Muscle of leg (tissue), 11 donors: ENCODE results near the gene NFIB. TPM values are rescaled to one million over a fixed set of nuclear protein-coding genes. Genes with fewer than 3 reads are reported as not detected.

Experiments used
- DNase-seq: peaks from one replicate; pipeline ENCODE4 v3.0.0; 2013
- H3K27ac ChIP-seq: one replicate; pipeline ENCODE4 v1.5.1; 2013; ENCODE audit warnings: mild to moderate bottlenecking, low read length, control low read depth
- H3K27me3 ChIP-seq: one replicate; pipeline ENCODE4 v1.6.1; 2013; ENCODE audit warnings: low read length; ENCODE audit not compliant: control insufficient read depth, insufficient read depth
- H3K36me3 ChIP-seq: one replicate; pipeline ENCODE4 v1.6.1; 2013; ENCODE audit warnings: low read length; ENCODE audit not compliant: control insufficient read depth, insufficient read depth
- H3K4me1 ChIP-seq: one replicate; pipeline ENCODE4 v1.6.1; 2013; ENCODE audit warnings: low read length; ENCODE audit not compliant: control insufficient read depth, insufficient read depth
- H3K4me3 ChIP-seq: one replicate; pipeline ENCODE4 v1.5.1; 2013; ENCODE audit warnings: low read length, control low read depth
- H3K9me3 ChIP-seq: replicated peaks from 2 replicates; pipeline ENCODE4 v1.6.1; 2013; ENCODE audit warnings: low read depth, low read length; ENCODE audit not compliant: control insufficient read depth
- WGBS: methylation state at CpG from one replicate; pipeline ENCODE4 v1.1.5; 2013; ENCODE audit warnings: missing lambda C conversion rate; ENCODE audit not compliant: insufficient coverage; 5-methylcytosine and 5-hydroxymethylcytosine counted together
- polyA plus RNA-seq, 8 donors: library from polyadenylated mRNA; unstranded; fragments of 120-200 nt; gene quantifications; one replicate each; pipeline versions ENCODE4 v1.2.1 to v1.2.3, GENCODE V29; 2013; ENCODE audit warnings: inconsistent platforms in 1 of 8, low replicate concordance in 1 of 8; ENCODE audit not compliant: insufficient read length in 8 of 8, insufficient read depth in 1 of 8
- total RNA-seq: library from RNA; stranded (reverse); fragments of 120-200 nt; gene quantifications from one replicate; pipeline ENCODE4 v1.2.4, GENCODE V29; 2013

NFIB gene
- total and polyA plus RNA-seq, 9 donors, result 63.7 to 119 (median 85.8) TPM

DNA sequence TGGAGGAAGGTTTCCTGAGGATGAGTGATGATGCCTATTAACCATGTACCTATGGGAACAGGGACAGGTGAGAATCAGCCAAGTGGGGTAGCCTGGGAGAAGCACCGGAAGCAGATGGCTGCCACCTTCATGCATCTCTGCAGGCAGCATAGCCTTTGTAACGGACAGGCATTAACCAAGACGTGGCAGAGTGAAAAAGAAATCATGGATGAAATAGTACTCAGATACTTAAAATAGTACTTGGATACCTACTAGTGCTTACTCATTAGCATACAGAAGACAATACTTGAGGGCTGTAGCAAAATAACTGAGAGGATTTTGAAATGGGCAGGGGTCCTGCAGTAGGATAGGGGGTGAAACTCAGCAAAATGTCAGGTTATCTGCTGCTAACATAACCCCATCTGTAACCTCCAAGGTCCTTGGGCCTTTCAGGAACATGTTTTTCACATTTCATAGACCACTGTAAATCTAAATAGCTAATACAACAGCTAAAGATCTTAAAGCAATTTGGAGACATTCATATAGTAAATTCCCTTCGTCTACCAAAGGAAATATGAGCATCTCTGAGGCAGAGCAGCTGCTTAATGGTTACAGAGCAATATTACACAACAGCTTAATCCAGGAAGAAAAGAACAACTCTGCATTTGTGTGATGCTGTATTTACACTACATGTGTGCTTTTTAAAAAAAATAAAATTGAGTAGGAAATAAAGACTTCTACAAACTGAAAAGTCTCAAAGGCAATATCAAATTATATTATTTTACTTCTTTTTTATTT, 154.3 kb downstream of the NFIB start:
- Histone ChIP-seq H3K4me1 (peaks cover 8% of the 10 kb centered on the region), H3K27ac (peak overlapping the region; percentile 15), H3K9me3 (no peaks in the 10 kb centered on the region), H3K27me3 (no peaks in the 10 kb centered on the region), H3K4me3 (no peak overlapping the region), H3K36me3 (peaks cover 6% of the 10 kb centered on the region)
- peak; percentile 74 for DNase-seq
- WGBS, result 100% methylated on average over 1 of the region's 4 CpGs

DNA sequence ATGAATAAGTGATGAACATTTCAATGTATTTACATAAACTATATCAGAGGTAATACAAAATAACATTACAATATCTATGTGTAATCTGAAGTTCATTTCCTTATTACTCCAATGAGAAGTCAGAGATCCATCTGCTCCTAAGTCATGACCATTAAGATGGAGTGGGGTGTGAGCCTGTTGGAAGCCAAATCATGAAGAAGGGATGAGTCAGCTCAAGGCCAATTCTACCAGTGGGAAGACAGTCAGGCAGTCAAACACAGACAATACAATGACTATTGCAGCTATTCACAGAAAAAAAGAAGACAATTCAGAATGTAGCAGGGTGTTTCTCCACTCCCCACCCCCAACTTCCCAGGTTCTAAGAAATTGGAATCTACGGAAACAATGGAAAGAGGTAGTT, 155.0 kb downstream of the NFIB start:
- H3K4me1 ChIP-seq, result peaks cover 8% of the 10 kb centered on the region
- no peak for DNase-seq
- H3K36me3 ChIP-seq, result peaks cover 11% of the 10 kb centered on the region
- no CpG with 5 or more reads among the region's 1 CpG for WGBS
- no peaks in the 10 kb centered on the region for H3K27me3 ChIP-seq
- no peak overlapping the region for H3K27ac ChIP-seq
- H3K9me3 ChIP-seq, result no peaks in the 10 kb centered on the region
- H3K4me3 ChIP-seq, result no peak overlapping the region

DNA sequence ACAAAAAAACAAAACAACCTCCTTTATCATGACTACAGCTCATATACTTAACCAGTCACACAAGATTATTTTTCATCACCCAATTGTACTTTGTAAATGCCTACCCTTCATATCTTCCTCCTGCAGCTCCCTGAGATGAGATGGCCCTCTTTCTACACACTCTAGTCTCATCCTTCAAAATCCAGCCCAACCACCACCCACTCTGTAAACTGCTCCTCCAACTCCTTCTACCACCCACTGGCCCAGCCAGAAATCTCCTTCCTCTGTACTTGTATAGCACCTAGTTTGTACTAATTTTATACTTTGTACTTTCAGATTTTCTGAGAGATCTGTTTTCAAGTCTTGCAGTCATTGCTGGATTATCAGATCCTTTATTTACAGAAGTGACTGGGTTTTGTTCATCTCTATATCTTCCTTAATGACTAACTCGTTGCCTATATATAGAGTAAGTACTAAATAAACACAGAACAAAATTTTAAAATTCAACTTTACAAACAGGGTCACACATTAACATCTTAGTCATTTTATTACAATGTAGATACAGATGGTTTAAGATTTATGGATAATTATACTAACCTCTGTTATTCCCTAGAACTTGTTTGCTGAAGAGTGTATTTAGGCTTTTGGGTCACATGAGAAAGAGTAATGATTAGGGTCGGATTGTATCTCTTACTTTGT, 155.7 kb downstream of the NFIB start:
- no peaks in the 10 kb centered on the region for H3K9me3 ChIP-seq
- H3K4me1 ChIP-seq, result peaks cover 8% of the 10 kb centered on the region
- H3K4me3 ChIP-seq, result no peak overlapping the region
- no peak for DNase-seq
- peaks cover 11% of the 10 kb centered on the region for H3K36me3 ChIP-seq
- no peak overlapping the region for H3K27ac ChIP-seq
- H3K27me3 ChIP-seq, result no peaks in the 10 kb centered on the region
- no CpG with 5 or more reads among the region's 2 CpGs for WGBS

DNA sequence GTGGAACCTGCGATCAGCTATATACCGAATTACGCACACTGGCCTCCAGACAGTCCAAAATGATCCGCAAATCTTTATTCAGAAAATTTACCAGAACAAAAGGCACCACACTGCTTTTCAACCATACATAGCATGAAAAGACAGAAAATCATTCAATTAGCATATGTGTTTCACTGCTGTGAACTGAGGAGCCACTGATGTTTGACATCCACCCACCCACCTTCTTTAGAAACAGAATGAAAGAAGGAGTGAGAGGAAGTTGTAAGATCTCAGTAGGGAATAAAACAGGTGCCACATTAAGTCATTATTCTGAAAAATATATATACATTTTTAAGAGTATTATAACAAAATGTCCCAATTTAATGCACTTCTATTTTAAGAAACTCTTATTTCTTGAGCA, 156.8 kb downstream of the NFIB start:
- no peaks in the 10 kb centered on the region for H3K27me3 ChIP-seq
- H3K9me3 ChIP-seq, result no peaks in the 10 kb centered on the region
- no peak overlapping the region for H3K27ac ChIP-seq
- H3K36me3 ChIP-seq, result peaks cover 11% of the 10 kb centered on the region
- WGBS, result no CpG with 5 or more reads among the region's 4 CpGs
- peaks cover 8% of the 10 kb centered on the region for H3K4me1 ChIP-seq
- H3K4me3 ChIP-seq, result no peak overlapping the region
- no peak for DNase-seq

DNA sequence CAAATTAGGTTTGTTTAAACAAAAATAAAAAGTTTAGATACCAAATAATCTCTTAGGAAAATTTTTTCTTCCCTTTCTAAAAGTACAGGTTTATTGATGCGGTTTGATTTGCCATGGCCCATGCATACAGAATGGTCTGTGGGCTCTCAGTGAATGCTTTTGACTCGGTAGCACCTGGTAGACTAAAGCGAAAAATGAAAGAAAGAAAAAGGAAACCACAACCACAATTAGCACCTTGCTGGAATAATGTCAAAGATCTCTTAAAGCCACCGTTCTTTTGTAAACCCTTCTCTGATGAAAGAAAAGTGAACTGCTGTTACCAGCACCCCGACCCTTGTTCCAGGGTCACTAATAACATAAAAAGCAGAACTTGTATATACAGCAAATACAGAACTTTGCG, 157.9 kb downstream of the NFIB start:
- H3K4me3 ChIP-seq, result no peak overlapping the region
- H3K27me3 ChIP-seq, result no peaks in the 10 kb centered on the region
- 70% methylated on average over 2 of the region's 6 CpGs for WGBS
- no peaks in the 10 kb centered on the region for H3K9me3 ChIP-seq
- H3K4me1 ChIP-seq, result peaks cover 8% of the 10 kb centered on the region
- H3K27ac ChIP-seq, result no peak overlapping the region
- H3K36me3 ChIP-seq, result peaks cover 11% of the 10 kb centered on the region
- DNase-seq, result no peak

DNA sequence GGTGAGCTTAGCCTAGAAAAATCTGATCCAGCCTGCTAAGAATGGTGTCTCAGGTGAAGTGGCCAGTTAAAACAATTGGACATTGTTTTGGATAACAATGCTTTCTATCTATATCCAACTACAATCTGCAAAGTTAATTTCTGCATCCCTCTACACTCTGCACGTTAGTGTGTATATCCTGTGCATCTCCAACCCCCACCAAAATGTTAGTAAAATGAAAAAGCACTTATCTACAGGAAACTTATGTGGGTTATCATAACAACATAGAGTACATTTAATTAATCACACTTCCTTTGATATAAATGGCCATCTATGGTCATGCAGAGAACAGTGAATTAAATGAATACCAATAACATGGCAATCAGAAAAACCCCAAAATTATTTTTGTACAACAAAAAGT, 158.7 kb downstream of the NFIB start:
- Histone ChIP-seq H3K27me3 (no peaks in the 10 kb centered on the region), H3K4me3 (no peak overlapping the region), H3K36me3 (peaks cover 11% of the 10 kb centered on the region), H3K9me3 (no peaks in the 10 kb centered on the region), H3K4me1 (peaks cover 8% of the 10 kb centered on the region), H3K27ac (no peak overlapping the region)
- WGBS, result no CpG with 5 or more reads among the region's 1 CpG
- peak; percentile 36 for DNase-seq

DNA sequence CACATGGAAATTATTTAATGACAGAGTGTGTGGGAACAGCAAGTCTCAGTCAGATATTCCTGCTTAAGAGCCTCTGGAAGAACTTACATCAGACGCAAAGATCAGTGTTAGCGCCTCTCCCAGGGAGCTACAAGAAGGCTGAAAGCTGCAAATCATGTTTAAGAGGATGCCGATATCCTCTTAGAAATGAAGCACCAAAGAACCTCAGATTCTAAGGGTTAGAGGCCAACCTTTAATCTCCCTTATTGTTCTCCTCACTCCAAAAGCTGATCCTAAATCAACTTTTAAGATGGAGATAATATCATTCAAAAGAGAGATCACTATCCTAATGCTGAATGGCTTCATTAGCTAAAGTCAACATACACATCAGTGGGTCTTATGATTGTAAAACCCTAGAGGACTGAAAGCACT, 160.6 kb downstream of the NFIB start:
- peak; percentile 93 for DNase-seq
- H3K36me3 ChIP-seq, result peaks cover 12% of the 10 kb centered on the region
- peak overlapping the region; percentile 67 for H3K27ac ChIP-seq
- WGBS, result 29% methylated on average over 2 of the region's 3 CpGs
- no peaks in the 10 kb centered on the region for H3K27me3 ChIP-seq
- H3K4me3 ChIP-seq, result no peak overlapping the region
- peaks cover 3% of the 10 kb centered on the region for H3K4me1 ChIP-seq
- no peaks in the 10 kb centered on the region for H3K9me3 ChIP-seq

DNA sequence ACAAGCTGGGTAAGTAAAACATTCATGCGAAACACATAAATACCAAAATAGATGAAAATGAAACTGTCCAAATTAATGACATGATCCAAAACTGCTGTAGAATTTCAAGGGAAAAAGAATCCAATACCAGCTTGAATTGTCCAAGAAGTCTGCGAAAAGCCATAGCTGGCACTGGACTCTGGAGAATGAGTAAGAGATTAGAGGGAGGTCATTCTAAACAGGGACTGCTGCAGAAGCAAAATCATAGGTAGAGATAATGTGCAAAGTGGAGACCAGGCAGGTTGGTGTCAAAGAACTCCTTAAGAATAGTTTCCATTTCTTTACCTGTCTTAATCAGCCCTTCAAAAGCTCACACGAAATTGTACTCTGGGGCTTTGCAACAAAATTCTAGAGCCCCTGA, 162.5 kb downstream of the NFIB start:
- peak overlapping the region; percentile 8 for H3K27ac ChIP-seq

DNA sequence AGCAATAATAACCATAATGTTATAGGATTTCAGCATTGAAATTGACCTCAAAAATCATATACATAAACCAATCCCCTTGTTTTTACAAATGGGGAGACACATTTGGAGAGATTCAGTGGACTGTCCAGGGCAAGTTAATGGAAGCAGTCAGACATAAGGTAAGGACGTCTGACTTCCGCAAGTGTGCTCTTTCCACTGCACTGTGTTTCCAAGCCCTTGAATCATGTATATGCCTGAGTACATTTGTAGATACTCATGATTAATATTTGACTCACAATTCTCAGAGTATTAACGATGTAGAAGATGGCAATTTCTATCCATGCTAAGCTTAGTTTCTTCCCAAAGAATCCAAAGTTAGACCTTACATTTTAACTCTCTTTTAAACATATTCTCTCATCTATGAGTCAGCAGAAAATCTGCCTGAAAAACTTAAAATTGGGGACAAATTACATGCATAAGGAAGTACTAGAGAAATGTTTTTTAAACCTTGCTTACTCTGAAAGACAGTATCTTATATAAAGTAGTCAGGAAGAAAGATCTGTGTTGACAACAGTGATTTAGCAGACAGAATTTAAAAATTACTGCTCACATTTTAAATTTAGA, 165.3 kb downstream of the NFIB start:
- DNase-seq, result no peak
- H3K27ac ChIP-seq, result no peak overlapping the region
- H3K4me3 ChIP-seq, result no peak overlapping the region
- no peaks in the 10 kb centered on the region for H3K27me3 ChIP-seq
- WGBS, result no CpG with 5 or more reads among the region's 3 CpGs
- H3K4me1 ChIP-seq, result no peaks in the 10 kb centered on the region
- peaks cover 13% of the 10 kb centered on the region for H3K36me3 ChIP-seq
- no peaks in the 10 kb centered on the region for H3K9me3 ChIP-seq

More for the DNA sequence above, 162.5 kb downstream of the NFIB start:
- no peak for DNase-seq
- H3K27me3 ChIP-seq, result no peaks in the 10 kb centered on the region
- peaks cover 13% of the 10 kb centered on the region for H3K36me3 ChIP-seq
- peaks cover 2% of the 10 kb centered on the region for H3K4me1 ChIP-seq
- no peaks in the 10 kb centered on the region for H3K9me3 ChIP-seq
- H3K4me3 ChIP-seq, result no peak overlapping the region
- WGBS, result 69% methylated on average over 2 of the region's 3 CpGs

DNA sequence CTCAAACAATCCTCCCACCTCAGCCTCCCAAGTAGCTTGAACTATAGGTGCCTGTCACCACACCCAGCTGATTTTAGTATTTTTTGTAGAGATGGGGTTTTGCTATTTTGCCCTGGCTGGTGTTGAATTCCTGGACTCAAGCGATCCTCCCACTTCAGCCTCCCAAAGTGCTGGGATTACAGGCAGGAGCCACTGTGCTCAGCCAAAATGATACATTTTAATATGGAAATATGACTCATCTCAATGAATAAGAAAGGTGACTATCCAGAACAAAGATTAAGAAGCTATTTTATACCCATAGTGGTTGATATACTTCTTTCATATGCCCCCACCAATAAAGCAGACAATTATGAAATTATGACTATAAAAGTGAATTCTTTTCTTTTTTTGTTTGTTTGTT, 166.2 kb downstream of the NFIB start:
- Histone ChIP-seq H3K27ac (no peak overlapping the region), H3K4me1 (no peaks in the 10 kb centered on the region), H3K4me3 (no peak overlapping the region), H3K36me3 (peaks cover 13% of the 10 kb centered on the region), H3K27me3 (no peaks in the 10 kb centered on the region), H3K9me3 (no peaks in the 10 kb centered on the region)
- no CpG with 5 or more reads among the region's 1 CpG for WGBS
- no peak for DNase-seq
